ENCODE data around the gene WDR74. TPM values are rescaled to one million over a fixed set of nuclear protein-coding genes. Genes with fewer than 3 reads are reported as not detected.

Gene WDR74
- total and polyA plus RNA-seq, 2 donors (not counting 1 experiment from before 2014, with no cell fraction given), result 122 to 131 TPM

DNA sequence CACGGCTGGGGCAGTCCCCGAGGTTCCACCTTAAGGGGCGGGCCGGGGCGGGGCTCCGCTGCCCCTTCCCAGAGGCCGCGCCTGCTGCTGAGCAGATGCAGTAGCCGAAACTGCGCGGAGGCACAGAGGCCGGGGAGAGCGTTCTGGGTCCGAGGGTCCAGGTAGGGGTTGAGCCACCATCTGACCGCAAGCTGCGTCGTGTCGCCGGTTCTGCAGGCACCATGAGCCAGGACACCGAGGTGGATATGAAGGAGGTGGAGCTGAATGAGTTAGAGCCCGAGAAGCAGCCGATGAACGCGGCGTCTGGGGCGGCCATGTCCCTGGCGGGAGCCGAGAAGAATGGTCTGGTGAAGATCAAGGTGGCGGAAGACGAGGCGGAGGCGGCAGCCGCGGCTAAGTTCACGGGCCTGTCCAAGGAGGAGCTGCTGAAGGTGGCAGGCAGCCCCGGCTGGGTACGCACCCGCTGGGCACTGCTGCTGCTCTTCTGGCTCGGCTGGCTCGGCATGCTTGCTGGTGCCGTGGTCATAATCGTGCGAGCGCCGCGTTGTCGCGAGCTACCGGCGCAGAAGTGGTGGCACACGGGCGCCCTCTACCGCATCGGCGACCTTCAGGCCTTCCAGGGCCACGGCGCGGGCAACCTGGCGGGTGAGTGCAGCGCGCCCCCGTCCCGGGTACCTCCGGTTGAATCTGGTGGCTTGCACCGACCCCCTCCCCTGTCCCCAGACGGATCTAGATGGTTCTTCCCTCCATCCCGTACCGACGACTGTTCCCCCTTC is 41.6 kb upstream of the WDR74 start, which contains the start of gene SLC3A2:
Gene SLC3A2 (plus strand): TSS at position 94 of the 776 bp plus-strand sequence. CDS start 128 bp downstream, at position 222.
- ChIA-PET POLR2A (interaction anchor here (0.6 to 2.5 kb wide), 28 partner anchors 16 to 1523 kb away, joined by 3 to 52 read pairs (median 5); partner anchors contain the start of genes HNRNPUL2, LBHD1, MTA2 and POLR2G), CTCF (interaction anchor here (0.6 to 3.5 kb wide), 21 partner anchors 15 to 488 kb away, joined by 3 to 39 read pairs (median 4); partner anchors contain the start of genes B3GAT3, BSCL2, HNRNPUL2 and TMEM179B)
- Histone ChIP-seq H2AFZ (ENCODE audit: insufficient read depth, low read depth, low read length, poor library complexity, severe bottlenecking) (peak within 1 kb of the TSS; percentile 93), H4K20me1 (ENCODE audit: control insufficient read depth, insufficient read depth, low read length, poor library complexity, severe bottlenecking) (peaks cover 37% of the 10 kb centered on the region), H3K79me2 (ENCODE audit: control insufficient read depth, insufficient read depth, low read length) (peaks cover 47% of the 10 kb centered on the region), H3K9me3 (ENCODE audit: control extremely low read depth in 1 of 3, control insufficient read depth in 2 of 3, insufficient read depth in 1 of 3, low read length in 2 of 3) (no peaks in the 10 kb centered on the region), H3K27me3 (replicated peaks in 1 of 4; ENCODE audit: control extremely low read depth in 1 of 4, control insufficient read depth in 3 of 4, insufficient read depth in 4 of 4, low read length in 3 of 4) (no peaks in the 10 kb centered on the region), H3K27ac (ENCODE audit: low read length in 2 of 2) (peak within 1 kb of the TSS; percentile 86 to 90), H3K9ac (ENCODE audit: low read length) (peak within 1 kb of the TSS; percentile 89), H3K4me2 (replicated peaks; ENCODE audit: low read depth, low read length, poor library complexity, severe bottlenecking) (peak within 1 kb of the TSS; percentile 89), H3K4me3 (ENCODE audit: control extremely low read depth in 1 of 5, extremely low read depth in 1 of 5, insufficient read depth in 1 of 5, low read depth in 2 of 5, low read length in 4 of 5) (peak within 1 kb of the TSS; percentile 66 to 93 (median 78)), H3K36me3 (replicated peaks in 1 of 2; ENCODE audit: control extremely low read depth in 1 of 2, control insufficient read depth in 1 of 2, extremely low read depth in 1 of 2, insufficient read depth in 2 of 2, low read length in 1 of 2) (peaks cover 1 to 36% of the 10 kb centered on the region in 2 experiments), H3K4me1 (ENCODE audit: control insufficient read depth in 2 of 2, insufficient read depth in 2 of 2, low read length in 2 of 2) (peaks cover 25 to 36% of the 10 kb centered on the region in 2 donors)
- under 1% methylated on average over 67 of the region's 69 CpGs for WGBS (ENCODE audit: insufficient coverage)
- no peaks in the 10 kb centered on the region for H3K9me3 Mint-ChIP-seq (ENCODE audit: insufficient read depth)
- DNase-seq (peak; percentile 93), ATAC-seq (ENCODE audit: low read depth) (peak; percentile 77)
- no peaks in the 10 kb centered on the region for H3K27me3 Mint-ChIP-seq
- H3K4me3 Mint-ChIP-seq, result peak within 1 kb of the TSS; percentile 100
- peak within 1 kb of the TSS; percentile 100 for H3K27ac Mint-ChIP-seq
- TF ChIP-seq, protein P1, sequence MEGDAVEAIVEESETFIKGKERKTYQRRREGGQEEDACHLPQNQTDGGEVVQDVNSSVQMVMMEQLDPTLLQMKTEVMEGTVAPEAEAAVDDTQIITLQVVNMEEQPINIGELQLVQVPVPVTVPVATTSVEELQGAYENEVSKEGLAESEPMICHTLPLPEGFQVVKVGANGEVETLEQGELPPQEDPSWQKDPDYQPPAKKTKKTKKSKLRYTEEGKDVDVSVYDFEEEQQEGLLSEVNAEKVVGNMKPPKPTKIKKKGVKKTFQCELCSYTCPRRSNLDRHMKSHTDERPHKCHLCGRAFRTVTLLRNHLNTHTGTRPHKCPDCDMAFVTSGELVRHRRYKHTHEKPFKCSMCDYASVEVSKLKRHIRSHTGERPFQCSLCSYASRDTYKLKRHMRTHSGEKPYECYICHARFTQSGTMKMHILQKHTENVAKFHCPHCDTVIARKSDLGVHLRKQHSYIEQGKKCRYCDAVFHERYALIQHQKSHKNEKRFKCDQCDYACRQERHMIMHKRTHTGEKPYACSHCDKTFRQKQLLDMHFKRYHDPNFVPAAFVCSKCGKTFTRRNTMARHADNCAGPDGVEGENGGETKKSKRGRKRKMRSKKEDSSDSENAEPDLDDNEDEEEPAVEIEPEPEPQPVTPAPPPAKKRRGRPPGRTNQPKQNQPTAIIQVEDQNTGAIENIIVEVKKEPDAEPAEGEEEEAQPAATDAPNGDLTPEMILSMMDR (IDR thresholded peaks at IDR 0.05), result peak; percentile 87
- no peak for TF ChIP-seq EZH2 (IDR thresholded peaks at IDR 0.05; ENCODE audit: borderline replicate concordance, insufficient read depth, low read depth, low read length, poor library complexity, severe bottlenecking)
- intact Hi-C loops (cut with micrococcal nuclease), result loop anchor here (1.0 to 5.0 kb wide), 14 partner anchors 19 to 989 kb away; partner anchors contain the start of genes ATL3, BSCL2, FADS3 and GNG3
- H3K4me1 Mint-ChIP-seq, result peaks cover 39% of the 10 kb centered on the region
